Endothelial cell of umbilical vein (primary cell): ENCODE measurements around the gene EIF2B2. TPM values are rescaled to one million over a fixed set of nuclear protein-coding genes. Genes with fewer than 3 reads are reported as not detected.

Experiments used
- BruUV-seq: library from RNA; stranded (reverse); fragments of 400-500 nt; replicated peaks from 2 replicates; lab custom pipeline; 2021; lab: Mats Ljungman, UMichigan
- CTCF ChIA-PET: fragments of 300-600, 350-600 bp; sonication (Branson Sonifier 250); formaldehyde crosslinking; loops from one replicate; lab custom pipeline; 2021; ENCODE audit warnings: antibody characterized with exemption, inconsistent platforms; lab: Charles Lee
- POLR2A ChIA-PET: fragments of 300-600, 350-600 bp; sonication (Branson Sonifier 250); formaldehyde crosslinking; loops from one replicate; lab custom pipeline; 2021; ENCODE audit warnings: antibody characterized with exemption, inconsistent platforms; lab: Charles Lee
- DNase-seq: peaks from one replicate; pipeline ENCODE4 v3.0.0-alpha.2; 2011; ENCODE audit warnings: low read depth, low spot score
- FAIRE-seq: peaks from 2 replicates; lab custom pipeline; 2011; peaks lifted over from hg19 to GRCh38; lab: Jason Lieb, UNC
- H2AFZ ChIP-seq: 2 replicates; pipeline ENCODE4 v1.6.0; 2012; ENCODE audit warnings: low read depth, low read length, control low read depth, inconsistent platforms
- H3K27ac ChIP-seq: 2 replicates; pipeline ENCODE4 v1.5.1; 2011; ENCODE audit warnings: low read depth, mild to moderate bottlenecking, control low read depth, low read length, moderate library complexity; ENCODE audit not compliant: insufficient read depth
- H3K27me3 ChIP-seq, 2 experiments: 2 replicates each; pipeline versions ENCODE4 v1.6.0 to v1.6.1; 2011; ENCODE audit warnings: low read length in 2 of 2, mixed read lengths in 1 of 2; ENCODE audit not compliant: control insufficient read depth in 2 of 2, insufficient read depth in 2 of 2
- H3K36me3 ChIP-seq, 2 experiments: 2 replicates in 1 of 2; 3 replicates in 1 of 2; pipeline ENCODE4 v1.5.1; 2011; ENCODE audit warnings: low read length in 2 of 2, mild to moderate bottlenecking in 1 of 2, moderate library complexity in 1 of 2; ENCODE audit not compliant: control insufficient read depth in 2 of 2, insufficient read depth in 2 of 2; ENCODE audit errors: extremely low read depth in 1 of 2
- H3K4me1 ChIP-seq: 3 replicates; pipeline ENCODE4 v1.5.1; 2011; ENCODE audit warnings: mild to moderate bottlenecking, low read length; ENCODE audit not compliant: control insufficient read depth, insufficient read depth; ENCODE audit errors: extremely low read depth
- H3K4me2 ChIP-seq: 2 replicates; pipeline ENCODE4 v1.6.1; 2011; ENCODE audit warnings: low read length, control low read depth, mixed read lengths; ENCODE audit not compliant: insufficient read depth
- H3K4me3 ChIP-seq, 3 experiments: fragments of 200-600 bp in 1 of 3; sonication (generic), shearing (Covaris generic) in 1 of 3; replicated peaks in 1 of 3; 2 replicates each; pipeline ENCODE4 v1.5.1; 2011 to 2016; ENCODE audit warnings: control low read depth in 3 of 3, low read length in 3 of 3, mild to moderate bottlenecking in 2 of 3, inconsistent platforms in 1 of 3, low read depth in 1 of 3, moderate library complexity in 1 of 3; ENCODE audit not compliant: insufficient read depth in 1 of 3
- H3K79me2 ChIP-seq: 2 replicates; pipeline ENCODE4 v1.6.0; 2012; ENCODE audit warnings: low read length, inconsistent platforms; ENCODE audit not compliant: control insufficient read depth, insufficient read depth
- H3K9ac ChIP-seq: replicated peaks from 2 replicates; pipeline ENCODE3; 2011; ENCODE audit warnings: low read length, control low read depth; ENCODE audit not compliant: insufficient read depth; ENCODE audit errors: extremely low read depth
- H3K9me1 ChIP-seq: replicated peaks from 3 replicates; pipeline ENCODE4 v1.6.0; 2011; ENCODE audit warnings: mild to moderate bottlenecking, low read length; ENCODE audit not compliant: control insufficient read depth, insufficient read depth; ENCODE audit errors: extremely low read depth
- H3K9me3 ChIP-seq: replicated peaks from 2 replicates; pipeline ENCODE4 v1.5.1; 2012; ENCODE audit warnings: low read length, inconsistent platforms; ENCODE audit not compliant: control insufficient read depth, insufficient read depth
- H4K20me1 ChIP-seq: replicated peaks from 2 replicates; pipeline ENCODE3; 2011; ENCODE audit warnings: mild to moderate bottlenecking, low read length; ENCODE audit not compliant: control insufficient read depth, insufficient read depth; ENCODE audit errors: extremely low read depth
- CTCF ChIP-seq, 2 donors: IDR thresholded peaks; 1 replicate in 1 of 2; 2 replicates in 1 of 2; pipeline ENCODE4 v1.5.1; 2011; ENCODE audit warnings: low read length in 2 of 2, mild to moderate bottlenecking in 2 of 2, moderate library complexity in 2 of 2, control low read depth in 1 of 2, inconsistent platforms in 1 of 2, low read depth in 1 of 2; ENCODE audit not compliant: insufficient read depth in 1 of 2; ENCODE audit errors: extremely low read depth in 1 of 2
- EZH2 ChIP-seq: IDR thresholded peaks from 2 replicates; pipeline ENCODE4 v1.6.1; 2012; ENCODE audit warnings: borderline replicate concordance, low read depth, mild to moderate bottlenecking, moderate library complexity, low read length, inconsistent platforms; ENCODE audit not compliant: severe bottlenecking
- FOS ChIP-seq: IDR thresholded peaks from 2 replicates; pipeline ENCODE4 v1.6.1; 2011; ENCODE audit warnings: mild to moderate bottlenecking, low read length, moderate library complexity, borderline replicate concordance; ENCODE audit not compliant: insufficient read depth
- GATA2 ChIP-seq: IDR thresholded peaks from 2 replicates; pipeline ENCODE4 v1.7.0; 2011; ENCODE audit warnings: low read depth, mild to moderate bottlenecking, moderate library complexity, mixed read lengths, low read length; ENCODE audit not compliant: insufficient read length, insufficient read depth
- JUN ChIP-seq: IDR thresholded peaks from 2 replicates; pipeline ENCODE4 v1.6.1; 2011; ENCODE audit warnings: borderline replicate concordance, low read depth; ENCODE audit not compliant: insufficient read length, insufficient read depth
- MAX ChIP-seq: IDR thresholded peaks from 2 replicates; pipeline ENCODE4 v1.6.1; 2011; ENCODE audit not compliant: insufficient read depth, insufficient read length
- MYC ChIP-seq: IDR thresholded peaks from one replicate; pipeline ENCODE4 v1.6.1; 2011; ENCODE audit warnings: mild to moderate bottlenecking, low read depth, low read length
- POLR2A ChIP-seq: IDR thresholded peaks from 2 replicates; pipeline ENCODE4 v1.6.1; 2012; ENCODE audit warnings: low read depth, mild to moderate bottlenecking, control low read depth, low read length
- POLR2AphosphoS5 ChIP-seq: IDR thresholded peaks from 2 replicates; pipeline ENCODE4 v1.6.1; 2012; ENCODE audit warnings: low read depth, mild to moderate bottlenecking, control low read depth, low read length, moderate library complexity; ENCODE audit not compliant: insufficient read depth
- dilution Hi-C: fragments of 300-500 bp; cut with MboI; formaldehyde crosslinking; loops from one replicate; pipeline ENCODE4 v1.15.0; 2019; ENCODE audit warnings: low sequenced_read_pairs; ENCODE audit not compliant: extremely low pct_ligation_motif_present
- intact Hi-C: fragments of 100-400 bp; cut with micrococcal nuclease; formaldehyde crosslinking; loops from one replicate; pipeline ENCODE4 v1.10.0; 2022
- polyA plus RNA-seq, 4 experiments: library from polyadenylated mRNA; depleted of rRNA in 3 of 4; stranded (reverse) in 3 of 4; unstranded in 1 of 4; fragments of >200 nt; gene quantifications; 2 replicates each; pipeline versions ENCODE4 v1.2.1 to v1.2.3, GENCODE V29; 2011 to 2012; ENCODE audit warnings: missing spikeins in 1 of 4
- total RNA-seq: library from RNA; stranded (reverse); gene quantifications from 2 replicates; pipeline ENCODE4 v1.2.3, GENCODE V29; 2021

Gene EIF2B2
- total and polyA plus RNA-seq, 2 donors (not counting 3 experiments of a cell fraction or from before 2014, with no cell fraction given), result 97.0 to 143 TPM

GRCh38 chr14:74976264-74977113 is 26.2 kb upstream of the EIF2B2 start:
- H2AFZ ChIP-seq, result no peak overlapping the region
- no peak overlapping the region for H3K27ac ChIP-seq
- no peak overlapping the region for H3K9ac ChIP-seq
- FAIRE-seq, result no peak
- H4K20me1 ChIP-seq, result no peaks in the 10 kb centered on the region
- CTCF ChIA-PET, result interaction anchor here (0.7 to 3.4 kb wide), 4 partner anchors 9 to 21 kb away, joined by 3 to 15 read pairs (median 4); partner anchors contain the start of gene PGF
- no peaks in the 10 kb centered on the region for H3K9me1 ChIP-seq
- no TSS peak for BruUV-seq
- H3K4me3 ChIP-seq, result no peak overlapping the region
- POLR2A ChIA-PET, result interaction anchor here (1.0 kb wide), 1 partner anchor 21 kb away, joined by 4 read pairs; the partner anchor contains the start of gene PGF
- DNase-seq, result no peak
- no peak overlapping the region for H3K4me2 ChIP-seq
- intact Hi-C loops (no loop called here), dilution Hi-C loops (no loop called here)
- H3K36me3 ChIP-seq, result no peaks in the 10 kb centered on the region
- TF ChIP-seq MAX (no peak), JUN (no peak), CTCF (IDR thresholded peaks at IDR 0.05; ENCODE audit: extremely low read depth in 1 of 2, insufficient read depth in 1 of 2, low read depth in 1 of 2, low read length in 2 of 2) (no peak), MYC (no peak), EZH2 (no peak), FOS (no peak), POLR2AphosphoS5 (no peak), POLR2A (no peak), GATA2 (no peak)
- H3K79me2 ChIP-seq, result no peaks in the 10 kb centered on the region
- H3K27me3 ChIP-seq, result no peaks in the 10 kb centered on the region
- H3K9me3 ChIP-seq, result no peaks in the 10 kb centered on the region
- H3K4me1 ChIP-seq, result peaks cover 43% of the 10 kb centered on the region
